NOMO-1 (cell line): ENCODE results near the gene FURIN.
"Not testable (repeated sequence)": the region's sequence is repeated elsewhere in the genome, so short reads cannot be mapped to it uniquely, and the experiment has no call there.

Experiments used
- DNase-seq, 2 experiments: peaks; one replicate each; lab custom pipeline; 2025; ENCODE audit not compliant: unreplicated experiment in 2 of 2; lab: John Stamatoyannopoulos, UW

The FURIN gene

GRCh38 chr15:90840954-90841353, 27.4 kb upstream of the FURIN start:
- no peak for DNase-seq

GRCh38 chr15:90844696-90845095, 23.7 kb upstream of the FURIN start:
- peak in 1 of 2 experiments; percentile 19 for DNase-seq

GRCh38 chr15:90845201-90845949, 23.0 kb upstream of the FURIN start:
- DNase-seq = peak; percentile 76 to 88

GRCh38 chr15:90849424-90849823, 19.0 kb upstream of the FURIN start:
- DNase-seq = not testable (repeated sequence)

- DNase-seq = no peak
Measured at GRCh38 chr15:90851114-90851513, 17.3 kb upstream of the FURIN start.

- no peak for DNase-seq
Measured at GRCh38 chr15:90851940-90852339, 16.4 kb upstream of the FURIN start.

- DNase-seq = no peak
Measured at GRCh38 chr15:90855139-90855538, 13.2 kb upstream of the FURIN start.

GRCh38 chr15:90857337-90857736, 11.1 kb upstream of the FURIN start:
- no peak for DNase-seq

GRCh38 chr15:90857883-90858443, 10.4 kb upstream of the FURIN start:
- DNase-seq = no peak

- no peak for DNase-seq
Measured at GRCh38 chr15:90859234-90860131, 8.9 kb upstream of the FURIN start.

GRCh38 chr15:90860450-90860849, 7.9 kb upstream of the FURIN start:
- DNase-seq = no peak

GRCh38 chr15:90860942-90861675, 7.3 kb upstream of the FURIN start:
- no peak for DNase-seq

GRCh38 chr15:90862487-90862886, 5.9 kb upstream of the FURIN start:
- DNase-seq = no peak

- DNase-seq = peak; percentile 54 to 78
Measured at GRCh38 chr15:90862964-90863778, 5.2 kb upstream of the FURIN start.

GRCh38 chr15:90863987-90864386, 4.4 kb upstream of the FURIN start:
- DNase-seq = no peak

GRCh38 chr15:90864507-90864906, 3.9 kb upstream of the FURIN start:
- DNase-seq = no peak

GRCh38 chr15:90865702-90866101, 2.7 kb upstream of the FURIN start:
- DNase-seq = no peak

GRCh38 chr15:90866161-90866715, 2.1 kb upstream of the FURIN start:
- DNase-seq = no peak

- DNase-seq = no peak
Measured at GRCh38 chr15:90866800-90867199, 1.6 kb upstream of the FURIN start.

- DNase-seq = no peak
Measured at GRCh38 chr15:90869140-90869541, 753 bp downstream of the FURIN start.
